Myocyte (in vitro differentiated cells): ENCODE results near the gene APOL4. TPM values are rescaled to one million over a fixed set of nuclear protein-coding genes. Genes with fewer than 3 reads are reported as not detected.
"Not testable (repeated sequence)": the region's sequence is repeated elsewhere in the genome, so short reads cannot be mapped to it uniquely, and the experiment has no call there.

Experiments used
- DNase-seq: peaks from one replicate; pipeline ENCODE4 v3.0.0-alpha.2; 2012; ENCODE audit warnings: low read depth
- total RNA-seq: library from RNA; depleted of rRNA; stranded (reverse); fragments of >200 nt; gene quantifications from 2 replicates; pipeline ENCODE4 v1.2.3, GENCODE V29; 2014

APOL4 gene
- total RNA-seq, 1 donor from 2014 or later, result 9.2 TPM

- no peak for DNase-seq
Observed at GRCh38 chr22:36232715-36233401, 31.2 kb upstream of the APOL4 start.

- not testable (repeated sequence) for DNase-seq
Observed at GRCh38 chr22:36231051-36231450, 29.4 kb upstream of the APOL4 start.

GRCh38 chr22:36229649-36230048 is 28.0 kb upstream of the APOL4 start:
- not testable (repeated sequence) for DNase-seq

- no peak for DNase-seq
Observed at GRCh38 chr22:36228944-36229343, 27.3 kb upstream of the APOL4 start.

GRCh38 chr22:36228369-36228768 is 26.8 kb upstream of the APOL4 start:
- DNase-seq, result not testable (repeated sequence)

GRCh38 chr22:36227806-36228205 is 26.2 kb upstream of the APOL4 start:
- DNase-seq, result no peak

GRCh38 chr22:36227396-36227795 is 25.8 kb upstream of the APOL4 start:
- peak; percentile 51 for DNase-seq

GRCh38 chr22:36226189-36226588 is 24.6 kb upstream of the APOL4 start:
- peak; percentile 65 for DNase-seq

GRCh38 chr22:36225333-36225922 is 23.8 kb upstream of the APOL4 start:
- DNase-seq, result peak; percentile 78

- DNase-seq, result no peak
Observed at GRCh38 chr22:36224245-36224644, 22.6 kb upstream of the APOL4 start.

GRCh38 chr22:36223504-36223903 is 21.9 kb upstream of the APOL4 start:
- peak; percentile 92 for DNase-seq

- DNase-seq, result peak; percentile 25
Observed at GRCh38 chr22:36222887-36223450, 21.4 kb upstream of the APOL4 start.

GRCh38 chr22:36221799-36222751 is 20.5 kb upstream of the APOL4 start:
- no peak for DNase-seq

- peak; percentile 74 for DNase-seq
Observed at GRCh38 chr22:36220451-36220921, 18.9 kb upstream of the APOL4 start.

GRCh38 chr22:36218648-36219193 is 17.1 kb upstream of the APOL4 start:
- DNase-seq, result no peak

- DNase-seq, result no peak
Observed at GRCh38 chr22:36215981-36216380, 14.4 kb upstream of the APOL4 start.

- no peak for DNase-seq
Observed at GRCh38 chr22:36213586-36213985, 12.0 kb upstream of the APOL4 start.

GRCh38 chr22:36212901-36213300 is 11.3 kb upstream of the APOL4 start:
- no peak for DNase-seq

GRCh38 chr22:36211237-36211861 is 9.7 kb upstream of the APOL4 start:
- DNase-seq, result no peak

GRCh38 chr22:36210224-36210623 is 8.6 kb upstream of the APOL4 start:
- DNase-seq, result no peak

- not testable (repeated sequence) for DNase-seq
Observed at GRCh38 chr22:36209488-36209908, 7.9 kb upstream of the APOL4 start.
